ES-I3 (cell line): ENCODE results near the gene DCDC2B.
A peak's percentile ranks its signal among the peaks of the same experiment; 100 is the strongest.

Experiments used
- H3K36me3 ChIP-seq: 2 replicates; pipeline ENCODE4 v1.6.1; 2013; ENCODE audit warnings: mild to moderate bottlenecking, low read length, control low read depth, moderate library complexity; ENCODE audit not compliant: insufficient read depth
- H3K4me1 ChIP-seq: 2 replicates; pipeline ENCODE4 v1.6.1; 2013; ENCODE audit warnings: mild to moderate bottlenecking, control low read depth, low read length; ENCODE audit not compliant: insufficient read depth
- H3K9ac ChIP-seq: 2 replicates; pipeline ENCODE4 v1.6.1; 2013; ENCODE audit warnings: low read depth, mild to moderate bottlenecking, low read length, moderate library complexity
- H3K9me3 ChIP-seq: 2 replicates; pipeline ENCODE4 v1.6.1; 2013; ENCODE audit warnings: mild to moderate bottlenecking, low read length, moderate library complexity; ENCODE audit not compliant: control insufficient read depth, insufficient read depth

DCDC2B gene

DNA sequence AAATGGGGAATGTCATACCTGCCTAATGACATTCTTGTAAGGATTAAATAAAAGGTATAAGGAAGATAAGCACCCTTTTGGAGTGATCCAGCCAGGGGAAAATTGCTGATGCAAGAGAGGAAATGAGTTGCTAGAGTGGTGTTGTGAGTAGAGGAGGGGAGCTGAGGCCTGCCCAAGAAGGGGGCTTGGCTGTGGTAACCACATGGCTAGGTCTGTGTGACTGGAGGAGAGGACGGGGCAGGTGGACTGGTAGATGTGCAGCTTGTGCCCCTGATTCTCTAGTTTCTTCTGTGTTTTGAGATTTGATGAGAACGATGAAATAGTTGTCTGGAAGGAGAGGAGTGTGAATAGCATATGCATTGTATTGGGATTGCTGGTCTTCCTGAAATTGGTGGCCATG, 22.8 kb upstream of the DCDC2B start:
- Histone ChIP-seq H3K9me3 (no peaks in the 10 kb centered on the region), H3K36me3 (peaks cover 31% of the 10 kb centered on the region), H3K4me1 (0 out of 2 replicates have a peak, but pooled peaks cover 1% of the 10 kb centered on the region), H3K9ac (no peak overlapping the region)

DNA sequence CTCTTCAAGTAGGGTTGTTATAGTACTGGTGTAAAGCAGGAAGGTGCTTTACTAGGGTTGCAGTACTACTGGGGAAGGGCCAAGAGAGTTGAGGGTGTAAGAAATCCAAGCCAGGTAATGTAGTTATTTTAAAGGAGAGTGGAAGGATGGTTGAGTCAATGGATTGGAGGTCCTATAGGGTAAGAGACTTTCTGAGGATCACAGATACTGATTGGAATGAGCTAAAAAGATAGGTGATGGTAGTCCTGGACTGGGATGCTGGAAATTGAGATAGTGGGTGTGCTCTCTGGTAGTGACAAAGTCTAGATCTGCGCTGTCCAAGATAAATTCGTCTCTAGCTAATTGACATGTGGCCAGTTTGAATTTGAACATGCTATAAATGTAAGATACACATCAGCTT, 22.4 kb upstream of the DCDC2B start:
- Histone ChIP-seq H3K9me3 (no peaks in the 10 kb centered on the region), H3K36me3 (peaks cover 34% of the 10 kb centered on the region), H3K4me1 (no peaks in the 10 kb centered on the region), H3K9ac (no peak overlapping the region)

DNA sequence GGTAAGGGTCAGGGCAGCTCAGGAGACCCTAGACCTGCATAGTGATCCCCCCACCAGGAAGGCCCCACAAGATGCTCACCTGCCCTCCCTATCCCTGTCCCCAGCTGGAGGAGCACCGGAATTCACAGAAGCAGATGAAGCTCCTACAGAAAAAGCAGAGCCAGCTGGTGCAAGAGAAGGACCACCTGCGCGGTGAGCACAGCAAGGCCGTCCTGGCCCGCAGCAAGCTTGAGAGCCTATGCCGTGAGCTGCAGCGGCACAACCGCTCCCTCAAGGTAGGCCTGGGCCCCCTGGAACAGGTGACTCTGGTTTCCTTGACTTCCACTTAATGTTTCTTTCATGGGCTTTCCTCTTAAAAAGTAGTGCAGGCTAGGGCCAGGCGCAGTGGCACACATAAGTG, 21.0 kb upstream of the DCDC2B start:
- peaks cover 39% of the 10 kb centered on the region for H3K36me3 ChIP-seq
- H3K4me1 ChIP-seq: no peaks in the 10 kb centered on the region
- no peaks in the 10 kb centered on the region for H3K9me3 ChIP-seq
- H3K9ac ChIP-seq: no peak overlapping the region

DNA sequence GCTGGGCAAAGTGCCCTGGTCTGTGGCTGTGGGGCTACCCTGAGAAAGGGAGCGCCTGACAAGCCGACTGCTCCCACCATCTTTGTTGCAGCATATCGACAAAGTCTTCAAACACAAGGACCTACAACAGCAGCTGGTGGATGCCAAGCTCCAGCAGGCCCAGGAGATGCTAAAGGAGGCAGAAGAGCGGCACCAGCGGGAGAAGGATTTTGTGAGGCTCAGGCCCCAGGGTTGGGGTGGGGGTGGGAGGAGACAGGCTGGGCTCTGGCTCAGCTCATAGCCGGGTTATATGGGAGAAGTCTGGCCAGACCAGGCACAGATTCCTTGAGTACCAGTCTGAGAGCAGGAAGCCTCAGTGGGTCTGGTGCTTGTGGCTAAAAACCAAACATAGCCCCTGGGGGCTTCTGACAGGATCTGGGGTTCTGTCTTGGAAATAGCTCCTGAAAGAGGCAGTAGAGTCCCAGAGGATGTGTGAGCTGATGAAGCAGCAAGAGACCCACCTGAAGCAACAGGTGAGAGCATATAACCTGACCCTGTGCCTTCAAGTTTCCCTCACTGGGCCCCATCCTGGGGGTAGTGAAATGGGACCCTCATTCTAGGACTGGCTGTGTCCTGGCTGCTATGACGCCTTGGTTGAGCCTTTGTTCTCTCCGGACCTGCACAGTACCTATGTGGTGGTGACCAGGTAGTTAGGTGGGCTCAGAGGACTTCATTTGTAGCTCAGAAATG, 16.5 kb upstream of the DCDC2B start:
- Histone ChIP-seq H3K9ac (no peak overlapping the region), H3K9me3 (no peaks in the 10 kb centered on the region), H3K4me1 (no peaks in the 10 kb centered on the region), H3K36me3 (peaks cover 57% of the 10 kb centered on the region)

GRCh38 chr1:32194984-32195383, 13.9 kb upstream of the DCDC2B start:
- peaks cover 45% of the 10 kb centered on the region for H3K36me3 ChIP-seq
- no peaks in the 10 kb centered on the region for H3K9me3 ChIP-seq
- H3K9ac ChIP-seq: no peak overlapping the region
- peaks cover 18% of the 10 kb centered on the region; the same call in 1 of the 2 replicates for H3K4me1 ChIP-seq

DNA sequence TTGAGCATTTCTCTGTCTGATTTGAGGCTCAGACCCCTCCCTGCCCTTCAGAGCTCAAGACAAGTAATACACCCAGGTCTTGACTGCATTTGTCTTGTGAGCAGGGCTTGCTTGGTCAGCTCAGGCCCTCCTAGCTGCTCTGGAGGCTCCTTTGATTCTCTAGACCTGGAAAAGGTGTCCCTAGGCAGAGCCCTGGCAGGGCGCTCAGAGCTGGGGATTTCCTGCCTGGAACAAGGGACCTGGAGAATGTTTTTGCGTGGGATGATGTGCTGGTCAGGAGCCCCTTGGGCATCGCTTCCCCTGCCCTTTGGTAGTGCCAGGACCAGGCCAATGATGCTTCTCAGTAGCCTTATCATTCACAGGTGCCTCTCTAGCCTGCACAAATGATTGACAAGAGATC, 13.4 kb upstream of the DCDC2B start:
- H3K9me3 ChIP-seq: no peaks in the 10 kb centered on the region
- peaks cover 19% of the 10 kb centered on the region; the same call in 1 of the 2 replicates for H3K4me1 ChIP-seq
- H3K9ac ChIP-seq: no peak overlapping the region
- peaks cover 40% of the 10 kb centered on the region for H3K36me3 ChIP-seq

GRCh38 chr1:32195972-32196823, 12.7 kb upstream of the DCDC2B start:
- no peak overlapping the region for H3K9ac ChIP-seq
- peaks cover 19% of the 10 kb centered on the region; the same call in 1 of the 2 replicates for H3K4me1 ChIP-seq
- no peaks in the 10 kb centered on the region for H3K9me3 ChIP-seq
- H3K36me3 ChIP-seq: peaks cover 37% of the 10 kb centered on the region

GRCh38 chr1:32197074-32197473, 11.8 kb upstream of the DCDC2B start:
- Histone ChIP-seq H3K9ac (no peak overlapping the region), H3K36me3 (peaks cover 32% of the 10 kb centered on the region), H3K9me3 (no peaks in the 10 kb centered on the region), H3K4me1 (peaks cover 25% of the 10 kb centered on the region; the same call in 1 of the 2 replicates)

DNA sequence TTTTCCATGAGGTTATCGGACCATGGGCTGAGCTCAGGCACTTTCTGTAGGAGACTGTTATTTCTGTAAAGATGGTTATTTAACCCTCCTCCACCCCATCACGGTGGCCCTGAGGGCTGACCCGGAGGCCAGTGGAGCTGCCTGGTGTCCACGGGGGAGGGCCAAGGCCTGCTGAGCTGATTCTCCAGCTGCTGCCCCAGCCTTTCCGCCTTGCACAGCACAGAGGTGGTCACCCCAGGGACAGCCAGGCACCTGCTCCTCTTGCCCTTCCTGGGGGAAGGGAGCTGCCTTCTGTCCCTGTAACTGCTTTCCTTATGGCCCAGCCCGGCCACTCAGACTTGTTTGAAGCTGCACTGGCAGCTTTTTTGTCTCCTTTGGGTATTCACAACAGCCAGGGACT, 11.1 kb upstream of the DCDC2B start:
- H3K36me3 ChIP-seq: peaks cover 30% of the 10 kb centered on the region
- H3K4me1 ChIP-seq: peaks cover 25% of the 10 kb centered on the region; the same call in 1 of the 2 replicates
- no peak overlapping the region for H3K9ac ChIP-seq
- H3K9me3 ChIP-seq: no peaks in the 10 kb centered on the region

- Histone ChIP-seq H3K4me1 (peaks cover 25% of the 10 kb centered on the region; the same call in 1 of the 2 replicates), H3K9ac (no peak overlapping the region), H3K36me3 (peaks cover 25% of the 10 kb centered on the region), H3K9me3 (no peaks in the 10 kb centered on the region)
Measured at GRCh38 chr1:32198237-32199042, 10.4 kb upstream of the DCDC2B start.

GRCh38 chr1:32199043-32199716, 9.7 kb upstream of the DCDC2B start:
- peaks cover 25% of the 10 kb centered on the region; the same call in 1 of the 2 replicates for H3K4me1 ChIP-seq
- H3K9ac ChIP-seq: no peak overlapping the region
- H3K36me3 ChIP-seq: peaks cover 22% of the 10 kb centered on the region
- H3K9me3 ChIP-seq: no peaks in the 10 kb centered on the region

GRCh38 chr1:32199717-32200072, 9.2 kb upstream of the DCDC2B start:
- peaks cover 25% of the 10 kb centered on the region; the same call in 1 of the 2 replicates for H3K4me1 ChIP-seq
- H3K36me3 ChIP-seq: peaks cover 20% of the 10 kb centered on the region
- H3K9me3 ChIP-seq: no peaks in the 10 kb centered on the region
- peak overlapping the region; percentile 59 for H3K9ac ChIP-seq

DNA sequence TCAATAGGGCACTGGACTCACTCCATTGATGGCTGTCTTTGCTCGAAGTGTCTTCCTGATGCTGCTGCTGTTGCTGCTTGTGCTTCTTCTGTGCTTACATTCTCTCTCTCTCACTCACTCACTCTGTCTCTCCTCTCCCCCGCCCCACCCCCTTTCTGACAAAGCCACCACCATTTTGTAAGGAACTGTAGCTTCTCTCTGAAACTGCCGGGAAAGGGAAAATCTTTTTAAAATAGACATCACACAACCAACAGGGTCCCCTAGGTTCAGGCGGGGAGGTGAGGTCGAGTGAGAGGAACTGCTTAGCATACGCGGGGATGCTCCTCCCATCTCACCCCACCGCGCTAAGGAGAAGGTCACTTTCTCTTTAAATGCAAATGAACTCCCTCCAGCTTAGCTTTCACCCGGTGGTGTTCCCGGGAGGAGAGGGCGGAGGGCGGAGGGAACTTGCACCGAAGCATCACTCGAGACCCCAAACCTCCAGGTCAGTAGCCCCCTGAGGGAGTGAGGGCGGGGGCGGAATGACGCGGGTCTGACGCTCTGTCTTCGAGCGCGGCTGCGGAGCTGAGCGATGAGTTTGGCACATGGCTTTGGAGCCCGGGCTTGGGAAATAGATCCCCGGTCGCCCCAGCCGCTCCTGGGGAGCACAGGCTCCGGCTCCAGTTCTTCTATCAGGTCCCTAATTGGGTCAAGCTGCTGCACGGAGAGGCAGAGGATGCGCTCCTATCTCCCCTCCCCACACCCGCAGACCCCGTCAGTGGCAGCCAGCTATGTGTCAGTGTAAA, 8.5 kb upstream of the DCDC2B start, which contains the start of gene CCDC28B:
Gene CCDC28B (plus strand): TSS at position 370 of the 785 bp plus-strand sequence. CDS start 1,341 bp downstream, outside the sequence.
- peaks cover 14% of the 10 kb centered on the region for H3K36me3 ChIP-seq
- H3K9me3 ChIP-seq: no peaks in the 10 kb centered on the region
- H3K4me1 ChIP-seq: peaks cover 25% of the 10 kb centered on the region; the same call in 1 of the 2 replicates
- peak within 1 kb of the TSS; percentile 59 for H3K9ac ChIP-seq
